ENCODE results near the gene TMEM219. TPM values are rescaled to one million over a fixed set of nuclear protein-coding genes. Genes with fewer than 3 reads are reported as not detected.

Gene TMEM219
- total RNA-seq, 1 experiment from 2014 or later: 57.7 TPM

- Mint-ChIP-seq H3K27ac (ENCODE audit: unreplicated experiment) (no peak overlapping the region), H3K9me3 (ENCODE audit: unreplicated experiment) (no peaks in the 10 kb centered on the region), H3K27me3 (ENCODE audit: insufficient read depth, unreplicated experiment) (no peaks in the 10 kb centered on the region), H3K36me3 (ENCODE audit: insufficient read depth, unreplicated experiment) (peaks cover 75% of the 10 kb centered on the region), H3K4me1 (ENCODE audit: low read depth, unreplicated experiment) (no peaks in the 10 kb centered on the region), H3K4me3 (ENCODE audit: unreplicated experiment) (no peak overlapping the region)
- Histone ChIP-seq H3K4me3 (ENCODE audit: low read depth, low read length) (no peak overlapping the region), H3K36me3 (ENCODE audit: control insufficient read depth, insufficient read depth, low read length) (peaks cover 7% of the 10 kb centered on the region), H3K9me3 (no peaks in the 10 kb centered on the region), H3K4me1 (no peaks in the 10 kb centered on the region), H3K27me3 (replicated peaks; ENCODE audit: control insufficient read depth, insufficient read depth, low read length) (no peaks in the 10 kb centered on the region)
- intact Hi-C loops (cut with micrococcal nuclease; ENCODE audit: unreplicated experiment): no loop called here
- CTCF ChIA-PET: no interaction called here
- BruUV-seq (replicated peaks): no TSS peak
- POLR2A ChIA-PET: no interaction called here
- no peak for DNase-seq
- TF ChIP-seq, protein P1, sequence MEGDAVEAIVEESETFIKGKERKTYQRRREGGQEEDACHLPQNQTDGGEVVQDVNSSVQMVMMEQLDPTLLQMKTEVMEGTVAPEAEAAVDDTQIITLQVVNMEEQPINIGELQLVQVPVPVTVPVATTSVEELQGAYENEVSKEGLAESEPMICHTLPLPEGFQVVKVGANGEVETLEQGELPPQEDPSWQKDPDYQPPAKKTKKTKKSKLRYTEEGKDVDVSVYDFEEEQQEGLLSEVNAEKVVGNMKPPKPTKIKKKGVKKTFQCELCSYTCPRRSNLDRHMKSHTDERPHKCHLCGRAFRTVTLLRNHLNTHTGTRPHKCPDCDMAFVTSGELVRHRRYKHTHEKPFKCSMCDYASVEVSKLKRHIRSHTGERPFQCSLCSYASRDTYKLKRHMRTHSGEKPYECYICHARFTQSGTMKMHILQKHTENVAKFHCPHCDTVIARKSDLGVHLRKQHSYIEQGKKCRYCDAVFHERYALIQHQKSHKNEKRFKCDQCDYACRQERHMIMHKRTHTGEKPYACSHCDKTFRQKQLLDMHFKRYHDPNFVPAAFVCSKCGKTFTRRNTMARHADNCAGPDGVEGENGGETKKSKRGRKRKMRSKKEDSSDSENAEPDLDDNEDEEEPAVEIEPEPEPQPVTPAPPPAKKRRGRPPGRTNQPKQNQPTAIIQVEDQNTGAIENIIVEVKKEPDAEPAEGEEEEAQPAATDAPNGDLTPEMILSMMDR (IDR thresholded peaks at IDR 0.05; ENCODE audit: insufficient read depth in 1 of 2, low read depth in 1 of 2, low read length in 1 of 2, severe bottlenecking in 1 of 2, unreplicated experiment in 1 of 2): no peak
Measured at GRCh38 chr16:29983420-29984136, 21.7 kb downstream of the TMEM219 start.

DNA sequence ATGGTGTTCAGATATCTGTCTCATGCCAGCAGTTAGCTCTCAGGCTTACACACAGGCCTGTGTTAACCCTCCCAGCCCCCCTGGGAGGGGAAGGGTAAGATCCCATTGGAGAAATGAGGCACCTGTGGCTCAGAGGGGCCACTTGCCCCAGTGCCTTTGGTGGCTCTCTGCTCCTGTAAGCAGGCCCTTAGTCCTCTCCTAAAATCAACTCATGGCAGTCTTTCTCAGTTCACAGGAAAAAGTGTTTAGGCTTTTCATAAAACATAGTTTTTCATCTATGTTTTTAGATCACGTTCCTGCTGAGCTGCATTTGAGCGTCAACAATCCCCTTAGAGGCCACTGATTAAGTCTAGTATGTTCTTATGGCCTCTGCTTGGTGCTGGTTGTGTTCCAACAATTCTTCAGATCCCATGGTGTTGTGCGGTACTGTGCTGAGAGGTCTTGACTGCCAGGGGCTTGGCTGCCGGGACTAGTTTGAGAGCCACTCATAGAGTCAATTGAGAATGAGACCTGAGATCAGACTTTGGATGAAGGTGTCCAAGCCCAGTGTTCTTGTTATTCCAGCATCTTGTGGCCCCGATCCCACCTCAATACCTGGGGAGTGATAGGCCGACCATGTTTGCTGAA is 22.4 kb downstream of the TMEM219 start:
- ChIA-PET POLR2A (no interaction called here), CTCF (no interaction called here)
- Mint-ChIP-seq H3K4me1 (ENCODE audit: low read depth, unreplicated experiment) (peaks cover 4% of the 10 kb centered on the region), H3K27me3 (ENCODE audit: insufficient read depth, unreplicated experiment) (no peaks in the 10 kb centered on the region), H3K9me3 (ENCODE audit: unreplicated experiment) (no peaks in the 10 kb centered on the region), H3K4me3 (ENCODE audit: unreplicated experiment) (no peak overlapping the region), H3K27ac (ENCODE audit: unreplicated experiment) (no peak overlapping the region), H3K36me3 (ENCODE audit: insufficient read depth, unreplicated experiment) (peaks cover 75% of the 10 kb centered on the region)
- H3K36me3 ChIP-seq (ENCODE audit: control insufficient read depth, insufficient read depth, low read length): peaks cover 4% of the 10 kb centered on the region
- intact Hi-C loops (cut with micrococcal nuclease; ENCODE audit: unreplicated experiment): no loop called here
- no peaks in the 10 kb centered on the region for H3K9me3 ChIP-seq
- no peaks in the 10 kb centered on the region for H3K27me3 ChIP-seq (replicated peaks; ENCODE audit: control insufficient read depth, insufficient read depth, low read length)
- BruUV-seq (replicated peaks): no TSS peak
- DNase-seq: no peak
- no peaks in the 10 kb centered on the region for H3K4me1 ChIP-seq
- H3K4me3 ChIP-seq (ENCODE audit: low read depth, low read length): no peak overlapping the region
- TF ChIP-seq, protein P1 (IDR thresholded peaks at IDR 0.05; ENCODE audit: insufficient read depth in 1 of 2, low read depth in 1 of 2, low read length in 1 of 2, severe bottlenecking in 1 of 2, unreplicated experiment in 1 of 2): no peak

DNA sequence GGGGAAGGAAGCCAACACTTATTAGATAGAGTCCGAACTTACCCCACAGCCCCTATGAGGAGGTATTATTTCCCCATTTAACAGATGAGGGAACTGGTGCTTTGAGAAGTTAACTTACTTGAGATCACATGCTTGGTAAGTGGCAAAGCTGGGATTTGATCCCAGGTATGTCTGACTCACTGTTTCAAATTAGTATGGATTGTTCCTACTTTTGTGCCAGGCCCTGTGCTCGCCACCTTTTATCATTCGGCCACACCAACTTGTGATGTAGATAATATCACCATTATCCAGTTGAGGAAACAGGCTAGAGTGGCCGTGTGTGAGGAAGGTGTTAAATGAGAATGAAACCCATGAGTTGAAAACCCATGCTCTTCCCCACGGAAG is 22.9 kb downstream of the TMEM219 start:
- ChIA-PET POLR2A (no interaction called here), CTCF (no interaction called here)
- Mint-ChIP-seq H3K27me3 (ENCODE audit: insufficient read depth, unreplicated experiment) (no peaks in the 10 kb centered on the region), H3K4me1 (ENCODE audit: low read depth, unreplicated experiment) (peaks cover 9% of the 10 kb centered on the region), H3K36me3 (ENCODE audit: insufficient read depth, unreplicated experiment) (peaks cover 75% of the 10 kb centered on the region), H3K9me3 (ENCODE audit: unreplicated experiment) (no peaks in the 10 kb centered on the region), H3K27ac (ENCODE audit: unreplicated experiment) (no peak overlapping the region), H3K4me3 (ENCODE audit: unreplicated experiment) (no peak overlapping the region)
- H3K36me3 ChIP-seq (ENCODE audit: control insufficient read depth, insufficient read depth, low read length): peaks cover 3% of the 10 kb centered on the region
- DNase-seq: no peak
- TF ChIP-seq, protein P1 (IDR thresholded peaks at IDR 0.05; ENCODE audit: insufficient read depth in 1 of 2, low read depth in 1 of 2, low read length in 1 of 2, severe bottlenecking in 1 of 2, unreplicated experiment in 1 of 2): no peak
- no peaks in the 10 kb centered on the region for H3K4me1 ChIP-seq
- H3K9me3 ChIP-seq: no peaks in the 10 kb centered on the region
- no peak overlapping the region for H3K4me3 ChIP-seq (ENCODE audit: low read depth, low read length)
- no peaks in the 10 kb centered on the region for H3K27me3 ChIP-seq (replicated peaks; ENCODE audit: control insufficient read depth, insufficient read depth, low read length)
- intact Hi-C loops (cut with micrococcal nuclease; ENCODE audit: unreplicated experiment): no loop called here
- BruUV-seq (replicated peaks): no TSS peak
